CD4-positive, alpha-beta T cell treated with Interleukin-17A for 4 hours (primary cell): ENCODE results near the gene CR1L.
"Not testable (repeated sequence)": the region's sequence is repeated elsewhere in the genome, so short reads cannot be mapped to it uniquely, and the experiment has no call there.

Experiments used
- DNase-seq: peaks from one replicate; pipeline ENCODE4 v3.0.0-alpha.2; 2020; ENCODE audit warnings: mixed read lengths

CR1L gene

DNA sequence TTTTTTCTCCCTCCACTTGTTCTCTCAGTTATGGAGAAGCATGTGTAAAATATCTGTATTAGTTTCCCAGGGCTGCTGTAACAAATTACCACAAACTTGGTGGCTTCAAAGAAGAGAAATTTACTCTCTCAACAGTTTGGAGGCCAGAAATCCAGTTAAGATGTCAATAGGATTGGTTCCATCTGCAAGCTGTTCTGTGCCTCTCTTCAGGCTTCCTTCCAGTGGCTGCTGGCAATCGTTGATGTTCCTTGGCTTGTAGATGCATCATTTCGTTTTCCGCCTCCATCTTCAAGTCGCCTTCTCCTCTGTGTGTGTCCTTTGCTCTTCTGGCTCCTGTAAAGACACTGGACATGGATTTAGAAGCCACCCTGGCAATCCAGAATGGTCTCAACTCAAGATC lies 45.6 kb downstream of the CR1L start:
- DNase-seq, result not testable (repeated sequence)

DNA sequence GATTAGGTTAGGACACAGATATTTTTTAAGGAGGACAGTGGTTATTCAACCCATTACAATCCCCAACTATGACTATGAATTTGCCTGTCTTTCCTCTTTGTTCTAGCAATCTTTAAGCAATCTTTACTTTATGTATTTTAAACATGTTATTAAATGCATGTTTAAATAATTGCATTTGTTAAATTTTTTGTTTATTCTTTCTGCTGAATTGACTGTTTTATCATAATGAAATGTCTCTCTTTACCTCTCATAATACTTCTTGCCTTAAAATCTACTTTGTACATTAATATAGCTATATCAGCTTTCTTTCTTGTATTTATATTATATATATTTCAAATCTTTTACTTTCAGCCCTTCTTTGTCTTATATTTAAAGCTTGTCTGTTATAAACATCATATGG lies 46.1 kb downstream of the CR1L start:
- no peak for DNase-seq

GRCh38 chr1:207691841-207692240 lies 46.9 kb downstream of the CR1L start:
- no peak for DNase-seq

GRCh38 chr1:207692291-207692690 lies 47.4 kb downstream of the CR1L start:
- not testable (repeated sequence) for DNase-seq

GRCh38 chr1:207695891-207696290 lies 51.0 kb downstream of the CR1L start:
- DNase-seq, result no peak

- peak; percentile 47 for DNase-seq
Measured at GRCh38 chr1:207698822-207699483, 54.0 kb downstream of the CR1L start.

DNA sequence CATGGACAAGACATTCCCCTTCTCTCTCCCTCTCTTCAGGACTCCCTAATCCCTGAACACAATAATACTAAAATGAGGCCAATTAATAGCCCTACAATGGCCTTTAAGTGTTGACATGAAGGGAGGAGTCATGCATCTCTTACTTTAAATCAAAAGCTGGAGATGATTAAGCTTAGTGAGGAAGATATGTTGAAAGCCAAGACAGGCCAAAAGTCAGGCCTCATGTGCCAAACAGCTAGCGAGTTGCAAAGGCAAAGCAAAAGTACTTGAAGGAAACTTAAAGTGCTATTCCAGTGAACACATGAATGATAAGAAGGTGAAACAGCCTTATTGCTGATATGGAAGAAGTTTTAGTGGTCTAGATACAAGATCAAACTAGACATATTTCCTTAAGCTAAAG lies 57.4 kb downstream of the CR1L start:
- DNase-seq, result no peak

GRCh38 chr1:207703712-207704111 lies 58.8 kb downstream of the CR1L start:
- no peak for DNase-seq

DNA sequence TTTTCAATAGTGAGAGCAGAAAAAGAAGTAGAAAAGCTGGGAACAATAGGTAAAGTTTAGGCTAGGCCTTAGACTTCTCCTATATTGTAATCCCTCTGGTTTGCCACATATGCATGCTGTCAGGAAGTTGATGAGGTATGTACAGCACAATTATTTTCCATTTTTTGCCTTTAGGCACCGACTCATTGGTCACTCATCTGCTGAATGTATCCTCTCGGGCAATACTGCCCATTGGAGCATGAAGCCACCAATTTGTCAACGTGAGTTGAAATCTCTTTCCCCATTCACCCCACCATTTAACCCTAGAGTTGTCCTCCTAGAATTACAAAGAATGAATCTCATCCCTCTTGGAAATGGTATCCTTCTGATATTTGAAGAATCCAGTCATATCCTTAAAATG lies 63.1 kb downstream of the CR1L start:
- not testable (repeated sequence) for DNase-seq

GRCh38 chr1:207711285-207711684 lies 66.4 kb downstream of the CR1L start:
- DNase-seq, result no peak

GRCh38 chr1:207712701-207713100 lies 67.8 kb downstream of the CR1L start:
- not testable (repeated sequence) for DNase-seq

- peak; percentile 26 for DNase-seq
Measured at GRCh38 chr1:207713529-207713928, 68.6 kb downstream of the CR1L start.

GRCh38 chr1:207719234-207719633 lies 74.3 kb downstream of the CR1L start:
- no peak for DNase-seq

DNA sequence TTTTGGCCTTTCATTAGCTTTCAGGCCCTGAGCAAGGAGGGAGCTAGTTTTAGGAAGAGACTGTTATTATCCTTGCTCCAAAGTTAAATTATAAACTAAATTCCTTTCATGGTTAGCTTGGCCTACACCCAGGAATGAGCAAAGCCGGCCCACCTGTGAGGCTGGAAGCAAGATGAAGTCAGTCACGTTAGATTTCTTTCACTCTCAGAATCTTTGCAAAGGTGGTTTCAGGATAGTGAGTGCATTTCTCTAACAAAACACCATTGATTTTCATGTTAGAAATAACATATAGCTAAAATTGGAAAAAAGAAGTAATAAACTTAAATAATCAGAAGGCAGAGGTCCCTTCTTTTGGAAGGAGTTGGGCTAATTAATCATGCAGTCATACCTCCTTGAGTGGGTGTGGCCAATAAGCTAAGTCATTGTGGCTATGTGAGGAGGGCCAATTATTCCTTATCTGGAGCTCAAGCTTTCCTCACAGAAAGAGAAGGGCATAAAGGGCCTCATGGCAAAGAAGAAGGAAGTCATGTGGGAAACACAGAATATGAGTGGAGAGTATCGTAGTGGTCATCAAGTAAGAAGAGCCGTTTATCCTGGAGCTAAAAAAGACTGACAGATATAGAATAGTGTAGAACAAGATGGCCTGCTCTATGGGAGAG lies 83.4 kb downstream of the CR1L start:
- DNase-seq, result not testable (repeated sequence)

- DNase-seq, result not testable (repeated sequence)
Measured at GRCh38 chr1:207737503-207738157, 92.7 kb downstream of the CR1L start.

DNA sequence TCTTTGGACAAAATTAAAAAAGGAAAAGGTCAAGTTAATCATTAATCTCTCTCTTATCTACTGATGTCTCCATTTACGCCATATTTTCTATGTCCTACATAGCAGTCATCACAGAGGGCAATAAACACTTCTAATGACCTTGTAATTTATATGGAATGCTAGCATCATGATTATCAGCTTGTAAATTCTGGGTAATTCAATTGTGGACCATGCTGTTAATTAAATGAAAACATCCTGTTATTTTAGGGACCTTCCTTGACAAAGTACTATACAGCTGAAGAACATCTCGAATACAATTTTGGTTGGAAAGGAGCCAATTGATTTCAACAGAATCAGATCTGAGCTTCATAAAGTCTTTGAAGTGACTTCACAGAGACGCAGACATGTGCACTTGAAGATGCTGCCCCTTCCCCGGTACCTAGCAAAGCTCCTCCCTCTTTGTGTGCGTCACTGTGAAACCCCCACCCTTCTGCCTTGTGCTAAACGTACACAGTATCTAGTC lies 93.3 kb downstream of the CR1L start:
- DNase-seq, result peak; percentile 35

DNA sequence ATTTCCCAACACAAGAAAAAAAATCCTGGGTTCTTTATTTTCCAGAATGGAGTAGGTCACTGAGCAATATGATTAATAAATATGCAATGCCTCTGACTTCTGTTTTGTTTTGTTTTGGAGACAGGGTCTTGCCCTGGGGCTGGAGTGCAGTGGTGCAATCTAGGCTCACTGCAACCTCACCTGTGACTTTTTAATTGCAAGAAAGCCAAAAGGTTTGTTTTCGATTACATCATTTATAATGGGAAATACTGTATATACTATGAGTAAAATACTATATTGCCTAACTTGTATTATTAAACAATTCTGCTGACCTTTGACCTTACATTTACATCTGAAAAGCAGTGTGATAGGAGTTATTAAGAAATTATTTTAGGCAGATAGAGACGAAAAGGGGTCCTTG lies 95.3 kb downstream of the CR1L start:
- DNase-seq, result no peak

DNA sequence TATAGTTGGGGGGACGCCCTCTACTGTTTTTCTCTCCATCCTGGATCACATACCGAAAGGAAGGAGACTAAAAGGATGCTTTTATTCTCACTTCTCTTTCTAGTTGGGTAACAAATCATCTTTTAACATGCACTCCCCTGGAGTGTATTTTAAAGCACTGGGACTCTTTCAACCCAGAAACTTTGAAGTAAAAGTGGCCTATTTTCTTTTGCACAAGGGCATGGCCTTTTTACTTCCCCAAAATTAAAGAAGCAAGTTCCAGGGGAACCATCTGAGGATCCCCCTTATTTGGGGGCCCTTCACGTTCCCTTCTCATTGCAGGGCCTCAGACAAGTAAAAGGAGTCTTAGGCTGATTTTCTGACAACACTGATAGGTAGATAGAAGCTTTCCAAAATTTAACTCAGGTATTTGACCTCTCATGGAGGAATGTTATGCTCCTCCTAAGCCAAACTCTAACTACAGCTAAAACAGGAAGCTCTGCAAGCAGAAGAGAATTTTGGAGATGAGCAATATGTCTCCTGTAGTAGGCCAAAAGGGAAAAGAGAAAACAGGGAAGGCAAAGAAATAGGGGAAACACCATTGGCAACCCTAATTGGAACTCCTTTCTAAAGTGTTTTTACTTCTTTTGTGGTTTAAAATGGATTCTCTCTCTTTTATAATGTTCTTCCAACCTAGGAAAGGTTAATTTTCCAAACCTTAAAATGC lies 98.1 kb downstream of the CR1L start:
- DNase-seq, result no peak

DNA sequence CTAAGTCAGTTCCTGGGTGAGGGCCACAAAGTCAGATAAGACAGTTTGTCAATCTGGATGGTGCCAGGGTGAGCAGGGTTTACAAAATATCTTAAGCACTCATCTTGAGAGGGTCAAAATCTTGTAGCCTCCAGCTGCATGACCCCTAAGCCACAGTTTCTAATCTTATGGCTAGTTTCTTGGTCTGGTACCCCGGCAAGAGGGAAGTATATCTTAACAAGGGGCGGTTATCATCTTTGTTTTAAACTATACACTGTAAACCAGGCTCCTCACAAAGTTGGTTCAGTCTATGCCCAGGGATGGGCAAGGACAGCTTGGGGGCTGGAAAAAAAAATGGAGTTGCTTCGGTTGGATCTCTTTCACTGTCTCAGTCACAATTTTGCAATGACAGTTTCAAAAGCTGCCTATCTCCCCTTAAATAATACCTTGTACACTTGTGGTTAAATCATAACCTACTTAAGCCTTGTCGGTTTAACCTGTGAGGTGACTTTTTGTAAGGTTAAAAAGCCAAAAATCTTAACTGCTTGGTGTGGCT lies 99.1 kb downstream of the CR1L start:
- DNase-seq, result no peak

DNA sequence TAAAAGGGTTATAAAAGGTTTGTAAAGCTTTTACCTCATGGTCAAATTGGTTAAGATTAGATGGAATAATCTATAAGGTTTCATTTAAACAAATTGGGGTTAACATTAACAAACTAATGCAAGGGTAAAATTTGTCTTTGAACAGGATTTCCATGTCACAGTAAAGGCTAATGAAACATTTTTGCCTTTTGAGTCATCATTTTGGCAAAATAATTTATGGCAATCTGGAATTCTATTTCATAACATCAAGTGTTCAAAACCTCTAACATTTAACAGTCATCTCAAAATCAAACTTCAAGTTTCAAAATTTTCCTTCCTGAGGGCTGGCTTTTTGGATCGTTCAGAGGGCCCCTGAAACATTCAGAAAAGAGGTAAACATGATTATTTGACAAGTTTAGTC lies 100.4 kb downstream of the CR1L start:
- DNase-seq, result no peak

DNA sequence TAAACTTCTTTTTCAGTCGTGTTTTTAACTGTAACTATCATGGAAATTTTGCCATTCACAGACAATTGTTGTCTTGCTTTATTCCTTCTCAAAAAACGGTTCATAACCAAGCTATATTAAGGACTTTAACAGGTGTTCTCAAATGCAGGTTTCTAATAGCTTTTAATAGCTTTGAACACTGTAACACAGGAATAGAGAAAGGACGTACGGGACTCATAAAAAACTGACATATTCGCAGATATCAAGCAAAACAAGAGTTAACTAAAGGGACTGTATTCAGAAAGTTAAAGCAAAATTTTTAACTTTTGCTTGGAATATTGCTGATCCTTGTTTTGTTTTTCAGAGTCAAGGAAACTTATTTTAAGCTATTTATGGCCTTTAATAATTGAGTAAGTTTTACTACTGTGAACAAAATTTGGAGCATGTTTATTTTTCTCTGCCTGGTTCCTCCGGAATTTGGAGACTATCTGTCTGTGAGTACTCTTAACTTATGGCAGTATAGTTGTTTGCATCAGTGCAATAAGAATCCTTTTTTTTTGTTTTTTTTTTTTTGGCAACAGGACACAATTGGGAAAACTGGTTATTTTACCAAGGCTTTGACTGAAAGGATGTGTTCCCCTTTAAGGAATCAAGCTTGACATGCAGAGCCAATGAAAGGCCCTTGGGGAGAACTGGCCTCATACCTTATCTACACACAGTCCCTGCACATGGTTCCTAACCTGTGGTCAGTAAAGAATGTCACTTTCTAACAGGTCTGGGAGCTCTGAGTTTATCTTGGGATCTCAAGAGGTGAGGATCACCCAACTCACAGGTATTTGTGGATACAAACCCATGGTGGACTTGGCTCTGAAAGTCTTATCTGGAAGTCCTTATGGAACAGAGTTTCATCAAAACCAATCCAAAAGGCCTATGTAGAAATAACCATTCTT lies 101.2 kb downstream of the CR1L start:
- DNase-seq, result no peak
